HCT116 (cell line): ENCODE measurements around the gene SMARCAD1.

Experiments used
- EZH2phosphoT487 ChIP-seq: fragments of 200-600 bp; IDR thresholded peaks from 2 replicates; pipeline ENCODE4 v1.6.1; 2018; ENCODE audit warnings: antibody characterized with exemption, borderline replicate concordance
- POLR2A ChIP-seq: IDR thresholded peaks from 2 replicates; pipeline ENCODE4 v1.7.0; 2011; ENCODE audit warnings: borderline replicate concordance; ENCODE audit not compliant: insufficient read depth, insufficient read length; ENCODE audit errors: extremely low read depth
- TF ChIP-seq, protein P1 (sequence below), 3 experiments: fragments of 200-600 bp in 1 of 3; sonication (generic) in 1 of 3; IDR thresholded peaks in 2 of 3; conservative IDR thresholded peaks in 1 of 3; 2 replicates each; pipeline ENCODE4 v1.5.1; 2012 to 2017; ENCODE audit warnings: low read depth in 2 of 3, low read length in 2 of 3, antibody characterized with exemption in 1 of 3, borderline replicate concordance in 1 of 3, control low read depth in 1 of 3, mild to moderate bottlenecking in 1 of 3, mixed read lengths in 1 of 3, mixed run types in 1 of 3, moderate library complexity in 1 of 3; ENCODE audit not compliant: insufficient read depth in 1 of 3
- TF ChIP-seq, protein P2 (sequence below): IDR thresholded peaks from 2 replicates; pipeline ENCODE4 v1.6.1; 2012

DNA sequence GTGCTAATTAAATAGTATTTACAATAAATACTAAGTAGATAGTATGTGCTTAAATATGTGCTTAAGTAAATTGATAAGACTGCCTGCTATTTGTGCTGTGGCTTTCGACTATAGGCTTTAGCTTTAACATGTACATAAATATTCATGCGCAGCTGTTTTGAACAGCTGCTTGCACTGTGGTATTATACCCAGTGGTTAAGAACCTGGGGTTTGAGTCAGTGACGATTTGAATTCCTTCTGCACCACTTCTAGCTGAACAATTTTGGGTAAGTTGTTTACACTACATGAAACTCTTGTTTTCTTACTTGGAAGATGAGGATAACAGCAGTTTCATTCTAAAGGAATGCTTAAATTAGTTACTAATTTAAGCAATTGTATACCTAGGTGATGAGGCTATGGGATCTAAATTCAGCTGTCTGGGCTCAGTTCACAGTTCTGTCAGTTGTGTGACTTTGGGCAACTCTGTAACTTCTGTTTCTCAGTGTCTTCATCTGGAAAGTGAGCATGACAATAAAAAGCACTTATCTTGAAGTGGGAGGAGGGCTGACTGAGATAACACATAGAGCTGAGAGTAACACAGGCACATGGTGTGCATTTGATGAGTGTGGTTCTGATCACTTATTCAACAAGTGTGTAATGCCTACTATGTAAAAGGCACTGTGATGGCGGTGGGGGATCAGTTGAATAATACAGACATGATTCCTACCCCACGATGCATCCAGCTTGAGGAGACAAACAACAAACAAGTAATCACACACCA is 98.0 kb downstream of the SMARCAD1 start:
- TF ChIP-seq, protein P1, sequence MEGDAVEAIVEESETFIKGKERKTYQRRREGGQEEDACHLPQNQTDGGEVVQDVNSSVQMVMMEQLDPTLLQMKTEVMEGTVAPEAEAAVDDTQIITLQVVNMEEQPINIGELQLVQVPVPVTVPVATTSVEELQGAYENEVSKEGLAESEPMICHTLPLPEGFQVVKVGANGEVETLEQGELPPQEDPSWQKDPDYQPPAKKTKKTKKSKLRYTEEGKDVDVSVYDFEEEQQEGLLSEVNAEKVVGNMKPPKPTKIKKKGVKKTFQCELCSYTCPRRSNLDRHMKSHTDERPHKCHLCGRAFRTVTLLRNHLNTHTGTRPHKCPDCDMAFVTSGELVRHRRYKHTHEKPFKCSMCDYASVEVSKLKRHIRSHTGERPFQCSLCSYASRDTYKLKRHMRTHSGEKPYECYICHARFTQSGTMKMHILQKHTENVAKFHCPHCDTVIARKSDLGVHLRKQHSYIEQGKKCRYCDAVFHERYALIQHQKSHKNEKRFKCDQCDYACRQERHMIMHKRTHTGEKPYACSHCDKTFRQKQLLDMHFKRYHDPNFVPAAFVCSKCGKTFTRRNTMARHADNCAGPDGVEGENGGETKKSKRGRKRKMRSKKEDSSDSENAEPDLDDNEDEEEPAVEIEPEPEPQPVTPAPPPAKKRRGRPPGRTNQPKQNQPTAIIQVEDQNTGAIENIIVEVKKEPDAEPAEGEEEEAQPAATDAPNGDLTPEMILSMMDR (IDR thresholded peaks at IDR 0.05 in 2 of 3, conservative IDR thresholded peaks at IDR 0.05 in 1 of 3; ENCODE audit: borderline replicate concordance in 1 of 3, insufficient read depth in 1 of 3, low read depth in 2 of 3, low read length in 2 of 3): no peak
- TF ChIP-seq, protein P2, sequence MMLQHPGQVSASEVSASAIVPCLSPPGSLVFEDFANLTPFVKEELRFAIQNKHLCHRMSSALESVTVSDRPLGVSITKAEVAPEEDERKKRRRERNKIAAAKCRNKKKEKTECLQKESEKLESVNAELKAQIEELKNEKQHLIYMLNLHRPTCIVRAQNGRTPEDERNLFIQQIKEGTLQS: no peak
- TF ChIP-seq POLR2A (no peak), EZH2phosphoT487 (no peak)
